Activated effector memory CD4-positive, alpha-beta T cell treated with Interleukin-2 at 50 U/mL for 16 hours (primary cell): ENCODE data around the gene PAEP.

Source experiments
- DNase-seq: peaks from one replicate; pipeline ENCODE4 v3.0.0-alpha.2; 2020

Gene PAEP

DNA sequence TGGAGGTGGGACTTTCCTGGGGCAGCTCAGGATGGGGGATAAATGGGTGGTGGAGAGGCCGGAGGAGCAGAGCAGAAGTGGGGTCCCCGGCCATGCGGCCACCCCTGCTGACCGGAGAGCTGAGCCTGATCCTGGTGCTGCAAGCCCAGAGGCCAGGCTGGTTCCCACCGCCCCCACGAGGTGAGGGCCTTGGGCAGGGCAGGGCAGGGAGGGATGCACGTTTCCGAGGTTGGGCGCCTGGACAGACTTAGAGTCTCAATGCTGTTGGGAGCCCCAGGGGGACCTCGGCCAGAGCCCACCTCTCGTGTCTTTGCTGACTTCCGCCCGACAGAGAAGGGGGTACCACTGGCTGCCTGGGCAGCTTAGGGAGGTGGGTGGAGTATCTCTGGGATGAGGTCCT lies 10.1 kb upstream of the PAEP start:
- no peak for DNase-seq

DNA sequence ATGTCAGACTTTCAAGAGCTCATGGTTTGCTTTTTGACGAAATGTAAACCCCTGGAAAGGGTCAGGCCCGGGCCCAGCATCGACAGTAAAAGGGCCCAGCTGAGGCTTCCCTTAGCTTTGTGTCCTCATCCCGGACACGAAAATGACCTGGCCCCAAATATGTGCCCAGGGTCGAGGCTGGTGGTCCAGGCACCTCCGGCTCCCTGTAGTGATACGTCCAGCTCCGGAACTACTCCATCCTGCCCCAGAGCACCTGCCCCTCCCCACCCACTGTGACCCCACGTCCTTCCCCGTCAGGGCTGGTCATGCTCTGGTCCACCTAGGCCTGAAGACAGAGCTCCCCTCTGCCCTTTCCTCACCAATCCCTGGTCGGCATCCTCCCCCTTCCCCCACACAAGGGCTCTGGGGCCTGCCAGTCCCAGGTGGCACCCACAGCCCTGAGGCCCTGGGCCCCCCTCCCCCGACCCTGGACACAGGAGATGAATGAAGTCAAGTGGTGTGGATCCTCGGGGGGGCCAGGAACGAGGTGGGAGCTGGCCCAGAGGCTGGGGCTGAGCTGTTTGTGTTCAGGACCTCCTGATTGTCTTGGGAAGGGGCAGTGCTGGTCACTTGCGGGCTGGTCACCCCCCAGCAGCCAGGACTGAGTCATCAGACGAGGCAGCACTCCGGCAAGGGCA lies 9.4 kb upstream of the PAEP start:
- no peak for DNase-seq

GRCh38 chr9:135552698-135553171 lies 8.8 kb upstream of the PAEP start:
- DNase-seq: no peak

DNA sequence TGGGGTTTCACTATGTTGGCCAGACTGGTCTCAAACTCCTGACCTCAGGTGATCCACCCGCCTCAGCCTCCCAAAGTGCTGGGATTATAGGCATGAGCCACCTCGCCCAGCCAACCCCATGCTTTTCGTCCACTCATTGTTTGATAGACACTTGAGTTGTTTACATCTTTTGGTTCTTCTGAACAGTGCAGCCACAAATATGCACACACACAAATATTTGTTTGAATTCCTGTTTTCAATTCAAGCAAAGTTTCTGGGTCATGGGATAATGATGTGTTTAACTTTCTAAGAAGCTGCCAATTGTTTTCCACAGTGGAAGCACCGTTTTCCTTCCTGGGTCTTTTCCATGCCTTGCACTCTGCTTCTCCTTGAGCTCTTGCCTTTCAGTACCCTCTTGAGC lies 6.8 kb upstream of the PAEP start:
- no peak for DNase-seq

GRCh38 chr9:135555203-135555602 lies 6.4 kb upstream of the PAEP start:
- no peak for DNase-seq

GRCh38 chr9:135555910-135556309 lies 5.6 kb upstream of the PAEP start:
- no peak for DNase-seq

DNA sequence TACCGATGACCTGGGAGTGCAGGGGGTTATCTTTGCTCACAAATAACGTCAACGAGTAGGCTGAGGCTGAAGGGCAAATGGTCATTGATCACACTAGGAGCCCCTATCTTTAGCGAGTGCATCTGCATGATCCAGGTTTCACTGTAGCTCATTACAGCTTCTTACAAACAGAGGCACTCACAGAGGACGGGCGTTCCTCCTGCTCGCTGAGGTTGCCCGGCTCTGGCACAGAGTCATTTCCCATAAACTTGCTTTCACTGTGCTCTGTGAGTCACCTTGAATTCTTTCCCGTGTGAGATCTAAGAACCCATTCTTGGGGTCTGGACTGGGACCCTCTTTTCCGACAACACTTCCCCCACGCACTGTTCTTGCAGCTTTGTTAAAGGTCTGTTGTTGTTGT lies 1.9 kb upstream of the PAEP start:
- DNase-seq: no peak

DNA sequence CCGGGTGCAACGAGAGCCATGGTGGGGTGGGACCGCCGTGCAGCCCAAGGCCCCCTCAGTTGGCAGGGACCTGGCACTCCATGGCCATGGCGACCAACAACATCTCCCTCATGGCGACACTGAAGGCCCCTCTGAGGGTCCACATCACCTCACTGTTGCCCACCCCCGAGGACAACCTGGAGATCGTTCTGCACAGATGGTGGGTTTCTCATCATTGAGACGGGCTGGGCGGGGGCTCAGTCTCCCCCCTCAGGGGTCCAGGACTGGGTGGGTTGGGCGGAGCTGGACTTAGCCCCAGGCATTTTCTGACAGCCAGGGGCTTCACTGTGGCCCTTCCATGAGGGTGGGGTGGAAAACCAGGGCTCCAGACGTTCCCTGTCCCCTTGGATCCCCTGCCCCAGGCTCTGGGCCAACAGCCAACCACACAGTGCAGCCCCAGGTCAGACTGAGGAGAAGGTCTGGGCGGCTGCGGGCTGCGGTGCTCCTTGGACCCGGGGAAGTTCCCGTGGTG lies 734 bp downstream of the PAEP start:
- no peak for DNase-seq

GRCh38 chr9:135563039-135563476 lies 1.5 kb downstream of the PAEP start:
- no peak for DNase-seq

- no peak for DNase-seq
These were observed 2.3 kb downstream of the PAEP start for GRCh38 chr9:135563858-135564257.

GRCh38 chr9:135565141-135565628 lies 3.6 kb downstream of the PAEP start:
- DNase-seq: no peak

DNA sequence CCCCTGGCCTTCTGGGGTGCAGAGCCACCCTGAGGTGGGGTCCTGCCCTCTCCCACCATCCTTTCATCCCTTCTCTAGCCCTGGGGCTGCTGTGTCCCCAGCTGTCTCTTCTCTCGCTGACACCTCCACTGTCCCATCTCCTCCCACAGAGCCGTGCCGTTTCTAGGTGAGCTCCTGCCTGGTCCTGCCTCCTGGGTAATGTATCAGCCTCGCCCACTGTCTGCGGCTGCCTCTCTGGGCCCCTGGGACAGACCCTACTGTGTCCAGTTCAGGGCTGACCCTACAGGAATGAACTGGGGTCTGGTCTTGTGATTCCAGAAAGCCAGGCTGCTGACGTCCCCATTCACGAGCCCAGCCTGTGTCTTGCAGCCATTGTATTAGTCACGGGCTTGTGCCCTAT lies 4.1 kb downstream of the PAEP start:
- no peak for DNase-seq

DNA sequence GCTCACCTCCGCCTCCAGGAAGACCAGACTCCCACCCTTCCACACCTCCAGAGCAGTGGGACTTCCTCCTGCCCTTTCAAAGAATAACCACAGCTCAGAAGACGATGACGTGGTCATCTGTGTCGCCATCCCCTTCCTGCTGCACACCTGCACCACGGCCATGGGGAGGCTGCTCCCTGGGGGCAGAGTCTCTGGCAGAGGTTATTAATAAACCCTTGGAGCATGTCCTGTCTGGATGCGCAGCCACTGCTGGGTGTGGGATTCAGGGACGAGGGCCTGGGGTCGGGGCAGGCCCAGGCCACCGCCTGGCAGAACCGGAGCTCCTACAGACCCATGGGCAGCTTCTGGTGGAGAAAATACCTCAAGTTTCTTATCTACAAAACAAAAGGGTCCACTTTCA lies 5.0 kb downstream of the PAEP start:
- no peak for DNase-seq

DNA sequence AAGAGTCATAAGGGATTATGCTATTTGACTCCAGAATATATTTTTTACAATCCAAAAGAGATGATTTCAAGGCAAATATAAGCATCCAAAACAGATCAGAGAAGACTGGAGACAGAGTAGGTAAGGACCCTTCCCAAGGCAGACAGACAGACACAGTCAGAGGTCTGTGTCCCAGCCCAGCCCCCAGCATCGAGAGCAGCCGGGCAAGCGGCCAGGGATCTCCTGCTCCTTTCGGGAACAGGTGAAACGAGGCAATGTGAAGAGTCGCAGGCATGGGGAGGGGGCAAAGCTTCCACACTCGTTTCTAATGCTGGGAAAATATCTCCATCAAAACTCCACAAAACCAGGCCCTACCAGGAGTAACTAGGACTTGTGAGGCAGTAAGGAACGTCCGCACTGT lies 5.8 kb downstream of the PAEP start:
- no peak for DNase-seq

GRCh38 chr9:135568026-135568425 lies 6.5 kb downstream of the PAEP start:
- no peak for DNase-seq

DNA sequence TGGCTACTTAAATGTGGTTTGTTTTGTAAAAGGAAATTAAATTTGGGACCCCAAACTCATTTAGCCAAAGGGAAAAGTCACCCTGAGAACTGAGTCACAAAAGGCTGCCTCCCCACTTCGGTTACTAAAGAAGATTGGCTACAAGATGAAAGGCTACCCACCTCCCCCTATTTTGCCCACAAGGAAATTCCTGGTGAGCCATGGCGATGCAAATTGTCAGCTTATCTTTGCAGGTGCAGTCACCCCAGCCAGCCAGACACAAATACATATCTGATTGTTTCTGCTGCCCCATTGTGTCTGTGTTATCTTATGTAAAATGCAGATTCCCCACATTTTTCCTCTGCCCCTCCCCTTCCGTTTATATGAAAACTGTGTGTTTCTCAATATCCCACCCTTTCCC lies 8.9 kb downstream of the PAEP start:
- no peak for DNase-seq

DNA sequence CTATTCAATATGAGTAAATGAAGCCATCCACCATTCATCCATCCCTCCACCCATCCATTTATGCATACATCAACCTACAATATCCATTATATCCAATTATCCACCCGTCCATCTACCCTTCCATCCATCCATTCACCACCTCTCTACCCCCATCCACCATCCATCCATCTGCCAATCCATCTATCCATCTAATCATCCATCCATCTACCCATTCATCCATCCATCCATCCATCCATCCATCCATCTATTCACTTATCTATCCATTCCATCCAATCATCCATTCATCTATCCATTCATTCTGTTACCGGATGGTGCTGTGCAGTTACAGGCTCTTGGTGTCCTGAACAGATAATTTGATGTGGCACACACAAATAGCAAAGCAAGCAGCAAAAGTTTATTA lies 10.7 kb downstream of the PAEP start:
- no peak for DNase-seq

GRCh38 chr9:135573124-135573523 lies 11.6 kb downstream of the PAEP start:
- no peak for DNase-seq

GRCh38 chr9:135574331-135574730 lies 12.8 kb downstream of the PAEP start:
- DNase-seq: no peak

DNA sequence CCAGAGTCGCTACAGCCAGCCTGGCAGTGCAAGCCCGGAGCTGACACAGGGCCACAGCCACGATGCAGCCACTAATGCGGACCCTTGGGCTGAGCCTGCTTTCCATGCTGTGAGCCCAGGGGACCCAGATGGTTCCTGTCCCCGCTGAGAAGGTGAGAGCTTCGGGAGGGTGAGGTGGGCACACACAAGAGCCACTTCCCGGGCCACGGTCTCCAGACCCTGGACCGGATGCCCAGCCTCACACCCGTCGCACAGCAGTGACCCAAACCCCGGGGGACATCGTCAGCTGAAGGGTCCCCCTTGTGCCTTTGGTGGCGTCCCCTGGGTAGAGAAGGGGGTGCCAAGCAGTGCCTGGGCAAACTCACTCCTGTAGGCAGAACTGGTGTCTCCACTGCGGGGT lies 13.4 kb downstream of the PAEP start:
- no peak for DNase-seq

GRCh38 chr9:135575995-135576631 lies 14.6 kb downstream of the PAEP start:
- no peak for DNase-seq

- DNase-seq: no peak
These were observed 15.7 kb downstream of the PAEP start for GRCh38 chr9:135577256-135577655.

DNA sequence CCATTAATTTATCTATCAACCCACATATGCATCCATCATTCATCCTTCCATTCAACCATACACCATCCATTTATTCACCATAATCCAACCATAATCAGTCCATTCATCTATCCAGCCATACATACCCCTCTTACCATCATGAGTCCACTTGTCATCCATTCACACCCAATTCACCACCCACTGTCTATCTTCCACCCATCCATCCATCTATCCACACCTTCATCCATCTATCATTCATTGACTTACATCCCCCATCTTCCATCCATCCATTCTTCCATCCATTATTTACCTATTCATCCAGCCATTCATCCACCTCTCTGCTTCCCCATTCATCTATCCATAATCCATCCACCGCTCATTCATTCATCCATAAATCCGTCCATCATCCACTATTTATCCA lies 17.8 kb downstream of the PAEP start:
- no peak for DNase-seq

DNA sequence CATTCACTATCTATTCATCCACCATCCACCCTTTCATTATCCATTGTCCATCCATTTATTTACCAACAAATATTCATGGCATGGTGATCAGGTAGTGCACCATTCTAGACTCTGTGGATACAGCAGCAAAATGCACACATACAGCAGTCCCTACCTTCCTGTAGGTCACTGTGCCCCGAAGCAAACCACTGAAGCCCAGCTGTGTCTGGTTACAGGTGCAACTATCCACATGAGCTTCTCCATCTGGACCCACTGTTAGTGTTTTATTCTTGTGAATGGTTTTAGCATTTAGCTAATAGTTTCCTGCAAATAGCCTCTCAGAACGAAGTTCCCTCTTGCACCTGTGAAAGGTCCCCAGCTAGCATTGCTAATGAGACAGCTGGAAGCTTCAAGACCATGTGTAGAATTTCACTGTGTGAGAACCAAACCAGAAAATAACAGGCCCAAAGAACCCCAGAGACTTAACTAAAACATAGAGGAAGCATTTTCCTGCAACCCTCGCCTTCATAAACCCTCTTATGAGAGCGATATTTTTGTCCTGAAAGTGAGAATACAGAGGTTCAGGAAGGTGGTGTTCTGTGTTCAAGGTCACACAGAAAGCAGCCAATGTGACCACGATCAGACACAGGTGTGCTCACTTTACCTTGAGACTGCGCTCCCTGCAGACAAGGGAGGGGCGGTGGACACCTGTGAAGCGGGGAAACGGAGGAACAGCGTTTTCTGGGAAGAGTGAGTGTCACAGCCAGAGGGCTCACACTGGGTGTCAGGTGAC lies 18.5 kb downstream of the PAEP start:
- DNase-seq: no peak
